ENCODE results near the gene RAD52.

DNA sequence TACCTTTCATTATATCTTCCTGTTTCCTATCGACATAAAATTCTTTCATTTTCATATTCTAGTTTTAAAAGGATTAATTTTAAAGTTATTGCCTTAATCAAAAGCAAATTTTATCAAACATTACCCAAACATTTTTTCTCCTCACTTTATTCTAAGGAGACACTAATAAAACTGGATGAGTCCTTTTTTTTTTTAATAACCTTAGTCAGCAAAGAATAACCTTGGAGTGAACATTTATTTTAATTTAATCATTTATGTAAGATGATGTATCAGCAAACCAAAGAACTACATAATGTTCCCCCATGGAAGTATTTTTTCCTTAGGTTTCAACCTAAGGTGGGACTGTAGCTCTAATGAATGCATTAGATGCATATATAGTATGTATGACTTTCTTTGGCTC lies 83.9 kb downstream of the RAD52 start:
- TF ChIP-seq POLR2AphosphoS5 (IDR thresholded peaks at IDR 0.05; ENCODE audit: low read depth, low read length), result no peak
- no peak for TF ChIP-seq TAF1 (IDR thresholded peaks at IDR 0.05; ENCODE audit: borderline replicate concordance, insufficient read depth, low read length)
- no peak for TF ChIP-seq SIN3A (IDR thresholded peaks at IDR 0.05; ENCODE audit: borderline replicate concordance, insufficient read depth, low read length)
- TF ChIP-seq, protein P1, sequence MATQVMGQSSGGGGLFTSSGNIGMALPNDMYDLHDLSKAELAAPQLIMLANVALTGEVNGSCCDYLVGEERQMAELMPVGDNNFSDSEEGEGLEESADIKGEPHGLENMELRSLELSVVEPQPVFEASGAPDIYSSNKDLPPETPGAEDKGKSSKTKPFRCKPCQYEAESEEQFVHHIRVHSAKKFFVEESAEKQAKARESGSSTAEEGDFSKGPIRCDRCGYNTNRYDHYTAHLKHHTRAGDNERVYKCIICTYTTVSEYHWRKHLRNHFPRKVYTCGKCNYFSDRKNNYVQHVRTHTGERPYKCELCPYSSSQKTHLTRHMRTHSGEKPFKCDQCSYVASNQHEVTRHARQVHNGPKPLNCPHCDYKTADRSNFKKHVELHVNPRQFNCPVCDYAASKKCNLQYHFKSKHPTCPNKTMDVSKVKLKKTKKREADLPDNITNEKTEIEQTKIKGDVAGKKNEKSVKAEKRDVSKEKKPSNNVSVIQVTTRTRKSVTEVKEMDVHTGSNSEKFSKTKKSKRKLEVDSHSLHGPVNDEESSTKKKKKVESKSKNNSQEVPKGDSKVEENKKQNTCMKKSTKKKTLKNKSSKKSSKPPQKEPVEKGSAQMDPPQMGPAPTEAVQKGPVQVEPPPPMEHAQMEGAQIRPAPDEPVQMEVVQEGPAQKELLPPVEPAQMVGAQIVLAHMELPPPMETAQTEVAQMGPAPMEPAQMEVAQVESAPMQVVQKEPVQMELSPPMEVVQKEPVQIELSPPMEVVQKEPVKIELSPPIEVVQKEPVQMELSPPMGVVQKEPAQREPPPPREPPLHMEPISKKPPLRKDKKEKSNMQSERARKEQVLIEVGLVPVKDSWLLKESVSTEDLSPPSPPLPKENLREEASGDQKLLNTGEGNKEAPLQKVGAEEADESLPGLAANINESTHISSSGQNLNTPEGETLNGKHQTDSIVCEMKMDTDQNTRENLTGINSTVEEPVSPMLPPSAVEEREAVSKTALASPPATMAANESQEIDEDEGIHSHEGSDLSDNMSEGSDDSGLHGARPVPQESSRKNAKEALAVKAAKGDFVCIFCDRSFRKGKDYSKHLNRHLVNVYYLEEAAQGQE (IDR thresholded peaks at IDR 0.05; ENCODE audit: insufficient read depth in 1 of 2, low read depth in 2 of 2, low read length in 2 of 2), result no peak
- TF ChIP-seq FOXP2 (optimal IDR thresholded peaks at IDR 0.05; ENCODE audit: borderline replicate concordance, extremely low read depth, extremely low read length, insufficient read depth), result no peak

Measured in PFSK-1 (cell line).